Hepatocyte (in vitro differentiated cells): ENCODE data around the gene MYO3B.

Experiments
- CTCF ChIP-seq: fragments of 200-600 bp; sonication (generic); IDR thresholded peaks from 2 replicates; pipeline ENCODE4 v1.5.1; 2016; ENCODE audit warnings: antibody characterized with exemption, mild to moderate bottlenecking; ENCODE audit not compliant: poor library complexity
- EZH2phosphoT487 ChIP-seq: fragments of 200-600 bp; sonication (generic); IDR thresholded peaks from one replicate; pipeline ENCODE4 v1.6.1; 2018; ENCODE audit warnings: antibody characterized with exemption, mild to moderate bottlenecking, low read depth, moderate library complexity; ENCODE audit not compliant: unreplicated experiment, severe bottlenecking

GRCh38 chr2:170190172-170190571 is 12.2 kb downstream of the MYO3B start:
- TF ChIP-seq CTCF (no peak), EZH2phosphoT487 (no peak)
